ENCODE results near the gene FLVCR2.

Gene FLVCR2, protein sequence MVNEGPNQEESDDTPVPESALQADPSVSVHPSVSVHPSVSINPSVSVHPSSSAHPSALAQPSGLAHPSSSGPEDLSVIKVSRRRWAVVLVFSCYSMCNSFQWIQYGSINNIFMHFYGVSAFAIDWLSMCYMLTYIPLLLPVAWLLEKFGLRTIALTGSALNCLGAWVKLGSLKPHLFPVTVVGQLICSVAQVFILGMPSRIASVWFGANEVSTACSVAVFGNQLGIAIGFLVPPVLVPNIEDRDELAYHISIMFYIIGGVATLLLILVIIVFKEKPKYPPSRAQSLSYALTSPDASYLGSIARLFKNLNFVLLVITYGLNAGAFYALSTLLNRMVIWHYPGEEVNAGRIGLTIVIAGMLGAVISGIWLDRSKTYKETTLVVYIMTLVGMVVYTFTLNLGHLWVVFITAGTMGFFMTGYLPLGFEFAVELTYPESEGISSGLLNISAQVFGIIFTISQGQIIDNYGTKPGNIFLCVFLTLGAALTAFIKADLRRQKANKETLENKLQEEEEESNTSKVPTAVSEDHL

DNA sequence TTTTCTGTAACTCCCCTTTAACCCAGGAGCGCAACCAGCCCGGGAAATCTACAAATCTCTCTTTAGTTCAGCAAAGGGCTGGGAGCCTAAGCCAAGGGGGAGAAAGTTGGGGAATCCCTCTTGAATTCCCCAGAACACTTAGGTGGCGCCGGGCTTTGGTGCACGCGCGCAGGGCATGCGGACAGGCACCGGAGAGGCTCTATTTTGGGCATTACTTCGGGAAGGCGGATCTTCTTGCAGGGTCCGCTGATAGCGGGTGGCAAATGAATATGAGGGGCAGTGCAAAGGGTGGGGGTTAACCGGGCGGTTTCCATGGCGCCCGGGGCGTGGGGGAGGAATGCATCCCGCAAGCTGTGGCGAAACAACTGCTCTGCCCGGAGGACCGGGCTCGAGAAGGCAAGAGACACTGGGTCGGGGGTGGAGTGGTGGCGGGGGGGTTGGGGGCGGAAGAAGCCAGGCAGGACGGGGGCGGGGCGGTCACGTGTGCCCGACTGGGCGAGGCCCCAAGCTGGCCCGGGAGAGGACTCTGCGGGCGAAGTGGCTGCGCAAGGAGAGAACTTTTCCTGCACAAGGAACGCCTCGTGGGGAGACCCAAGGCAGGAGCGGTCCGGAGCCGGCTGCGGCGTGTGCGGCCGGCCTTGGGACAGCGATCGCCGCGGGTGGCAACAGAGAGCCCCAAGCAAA lies at the start of gene FLVCR2:
TSS of gene FLVCR2 (plus strand) at position 519 of the 684 bp plus-strand sequence. CDS start 353 bp downstream, outside the sequence.
- H3K9me3 ChIP-seq (ENCODE audit: low read depth, low read length): no peaks in the 10 kb centered on the region
- H3K27ac ChIP-seq: no peak within 1 kb of the TSS
- no peaks in the 10 kb centered on the region for H3K36me3 ChIP-seq (ENCODE audit: insufficient read depth, low read length)
- no peak for TF ChIP-seq FOXP2 (optimal IDR thresholded peaks at IDR 0.05; ENCODE audit: control extremely low read depth, extremely low read length, insufficient read depth)
- no peak for TF ChIP-seq EZH2 (IDR thresholded peaks at IDR 0.05)
- TF ChIP-seq POLR2AphosphoS5 (IDR thresholded peaks at IDR 0.05; ENCODE audit: borderline replicate concordance, low read depth, low read length): no peak
- no peak for DNase-seq (ENCODE audit: low read depth, low spot score)
- no peak within 1 kb of the TSS for H3K9ac ChIP-seq (ENCODE audit: insufficient read length)
- H3K4me3 ChIP-seq: no peak within 1 kb of the TSS

DNA sequence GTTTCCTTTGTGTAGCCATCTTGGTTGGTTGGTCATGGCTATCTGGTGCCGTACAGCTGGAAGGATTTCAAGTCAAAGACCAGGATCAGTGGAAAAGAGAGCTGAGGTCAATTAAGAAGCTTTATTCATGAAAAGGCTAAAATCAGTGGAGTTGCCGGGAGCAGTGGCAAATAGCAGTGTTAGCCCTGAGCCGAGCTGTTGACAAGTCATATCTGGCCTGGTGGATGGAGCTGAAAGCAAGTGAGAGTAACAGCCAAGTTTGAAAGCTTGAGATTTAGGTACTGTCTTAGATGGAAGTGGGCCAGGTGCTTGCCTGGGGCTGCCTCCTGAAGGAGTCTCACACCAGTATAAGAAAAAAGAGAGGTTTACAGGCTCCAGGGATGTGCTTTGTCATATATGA lies 47.2 kb upstream of the FLVCR2 start:
- no peaks in the 10 kb centered on the region for H3K9me3 ChIP-seq (ENCODE audit: low read depth, low read length)
- no peak for TF ChIP-seq POLR2AphosphoS5 (IDR thresholded peaks at IDR 0.05; ENCODE audit: borderline replicate concordance, low read depth, low read length)
- TF ChIP-seq EZH2 (IDR thresholded peaks at IDR 0.05): no peak
- TF ChIP-seq FOXP2 (optimal IDR thresholded peaks at IDR 0.05; ENCODE audit: control extremely low read depth, extremely low read length, insufficient read depth): no peak
- no peak overlapping the region for H3K27ac ChIP-seq
- H3K4me3 ChIP-seq: no peak overlapping the region
- DNase-seq (ENCODE audit: low read depth, low spot score): no peak
- no peak overlapping the region for H3K9ac ChIP-seq (ENCODE audit: insufficient read length)
- no peaks in the 10 kb centered on the region for H3K36me3 ChIP-seq (ENCODE audit: insufficient read depth, low read length)

DNA sequence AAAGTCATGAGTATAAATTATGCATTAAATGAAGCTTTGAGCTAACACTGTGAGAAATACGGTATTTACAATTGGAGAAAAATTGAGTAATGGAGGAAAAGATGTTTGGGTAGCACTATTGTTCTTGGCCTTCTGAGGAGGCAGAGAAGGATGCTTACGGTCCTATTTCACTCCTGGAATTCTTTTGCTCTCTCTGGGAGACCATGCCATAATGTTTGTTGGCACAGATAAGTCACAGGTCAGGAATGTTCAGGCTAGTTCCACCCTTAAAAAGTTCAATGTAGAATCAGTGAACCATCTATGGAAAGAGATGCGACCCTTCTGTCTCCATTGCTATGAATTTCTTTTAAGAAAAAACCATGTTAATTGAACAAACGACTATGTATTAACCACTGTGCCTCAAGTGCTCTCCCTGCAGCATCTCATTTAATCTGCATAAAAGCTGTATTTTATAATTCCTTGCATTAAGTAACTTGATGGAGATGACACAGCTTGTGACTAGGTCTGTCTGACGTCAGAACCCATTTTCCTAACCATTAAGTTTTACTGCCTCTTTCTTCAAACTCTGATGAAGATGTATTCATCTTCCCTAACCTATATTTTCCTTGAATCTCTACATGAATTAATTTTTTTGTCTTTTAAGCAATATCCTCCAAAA lies 46.6 kb upstream of the FLVCR2 start:
- H3K9me3 ChIP-seq (ENCODE audit: low read depth, low read length): no peaks in the 10 kb centered on the region
- no peak for DNase-seq (ENCODE audit: low read depth, low spot score)
- no peak overlapping the region for H3K9ac ChIP-seq (ENCODE audit: insufficient read length)
- no peak overlapping the region for H3K27ac ChIP-seq
- TF ChIP-seq FOXP2 (optimal IDR thresholded peaks at IDR 0.05; ENCODE audit: control extremely low read depth, extremely low read length, insufficient read depth) (no peak), EZH2 (IDR thresholded peaks at IDR 0.05) (no peak), POLR2AphosphoS5 (IDR thresholded peaks at IDR 0.05; ENCODE audit: borderline replicate concordance, low read depth, low read length) (no peak)
- no peak overlapping the region for H3K4me3 ChIP-seq
- H3K36me3 ChIP-seq (ENCODE audit: insufficient read depth, low read length): no peaks in the 10 kb centered on the region

DNA sequence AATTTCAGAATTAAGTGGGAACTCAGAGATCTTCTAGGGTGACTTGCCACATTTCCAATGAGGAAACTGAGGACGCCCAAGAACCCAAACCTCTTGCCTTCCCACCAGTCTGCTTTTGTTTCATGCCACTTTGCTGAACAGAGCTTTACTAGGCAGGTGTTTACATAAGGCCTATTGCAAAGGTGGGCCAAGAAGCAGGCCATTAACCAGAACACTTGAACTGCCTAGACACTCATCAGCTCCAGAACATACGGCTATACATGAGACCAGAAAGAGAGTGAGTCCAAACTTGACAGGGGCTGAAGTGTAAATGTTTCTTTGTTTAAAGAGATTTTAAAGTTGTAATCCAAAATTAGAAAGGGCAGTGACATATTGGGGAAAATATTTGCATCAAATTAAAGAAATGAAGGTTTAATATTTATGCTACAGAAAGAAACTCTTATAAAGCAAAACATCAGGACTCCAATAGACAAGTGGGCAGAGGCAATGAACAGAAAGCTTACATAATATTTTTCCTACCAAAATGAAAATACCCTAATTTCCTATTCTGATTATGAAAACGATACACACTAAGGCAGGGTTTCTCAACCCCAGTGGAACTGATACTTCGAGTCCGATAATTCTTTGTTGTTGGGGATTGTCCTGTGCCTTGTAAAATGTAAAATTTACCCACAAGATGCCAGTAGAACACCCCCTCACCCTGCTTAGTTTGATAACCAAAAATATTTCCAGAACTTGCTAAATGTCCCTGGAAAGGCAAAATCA lies 44.4 kb upstream of the FLVCR2 start:
- Histone ChIP-seq H3K9ac (ENCODE audit: insufficient read length) (no peak overlapping the region), H3K36me3 (ENCODE audit: insufficient read depth, low read length) (no peaks in the 10 kb centered on the region), H3K4me3 (no peak overlapping the region), H3K27ac (no peak overlapping the region), H3K9me3 (ENCODE audit: low read depth, low read length) (no peaks in the 10 kb centered on the region)
- TF ChIP-seq EZH2 (IDR thresholded peaks at IDR 0.05) (no peak), FOXP2 (optimal IDR thresholded peaks at IDR 0.05; ENCODE audit: control extremely low read depth, extremely low read length, insufficient read depth) (no peak), POLR2AphosphoS5 (IDR thresholded peaks at IDR 0.05; ENCODE audit: borderline replicate concordance, low read depth, low read length) (no peak)
- no peak for DNase-seq (ENCODE audit: low read depth, low spot score)

DNA sequence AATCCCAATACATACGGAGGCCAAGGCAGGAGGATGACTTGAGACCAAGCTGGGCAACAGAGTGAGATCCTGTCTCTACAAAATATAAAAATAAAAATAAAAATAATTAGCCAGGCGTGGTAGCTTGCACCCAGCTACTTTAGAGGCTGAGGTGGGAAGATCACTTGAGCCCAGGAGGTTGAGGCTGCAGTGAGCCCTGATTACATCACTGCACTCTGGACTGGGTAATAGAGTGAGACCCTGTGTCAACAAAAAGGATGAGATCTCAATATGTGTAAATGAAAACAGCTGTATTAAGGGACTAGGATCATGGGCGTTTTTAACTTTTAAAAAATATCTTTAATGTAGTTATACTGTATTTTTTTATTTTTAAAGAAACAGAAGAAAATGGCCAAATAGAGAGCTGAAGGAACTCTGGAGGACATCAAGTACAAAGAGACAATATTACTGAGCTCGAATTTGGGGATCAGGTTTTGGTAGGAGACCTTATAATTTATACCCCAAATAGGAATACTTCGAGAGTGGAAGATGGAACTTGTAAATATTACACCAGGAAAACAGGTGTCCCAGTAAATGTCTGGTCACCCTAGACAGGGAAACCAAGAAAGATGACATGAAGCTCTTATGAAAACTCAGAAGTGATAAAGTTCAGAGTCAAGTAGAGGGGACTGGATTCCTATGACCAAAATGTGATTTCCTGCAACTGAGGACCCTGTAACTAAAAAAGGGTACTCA lies 43.1 kb upstream of the FLVCR2 start:
- TF ChIP-seq POLR2AphosphoS5 (IDR thresholded peaks at IDR 0.05; ENCODE audit: borderline replicate concordance, low read depth, low read length) (no peak), FOXP2 (optimal IDR thresholded peaks at IDR 0.05; ENCODE audit: control extremely low read depth, extremely low read length, insufficient read depth) (no peak), EZH2 (IDR thresholded peaks at IDR 0.05) (no peak)
- H3K27ac ChIP-seq: no peak overlapping the region
- no peak overlapping the region for H3K4me3 ChIP-seq
- DNase-seq (ENCODE audit: low read depth, low spot score): no peak
- H3K9me3 ChIP-seq (ENCODE audit: low read depth, low read length): no peaks in the 10 kb centered on the region
- no peaks in the 10 kb centered on the region for H3K36me3 ChIP-seq (ENCODE audit: insufficient read depth, low read length)
- no peak overlapping the region for H3K9ac ChIP-seq (ENCODE audit: insufficient read length)

DNA sequence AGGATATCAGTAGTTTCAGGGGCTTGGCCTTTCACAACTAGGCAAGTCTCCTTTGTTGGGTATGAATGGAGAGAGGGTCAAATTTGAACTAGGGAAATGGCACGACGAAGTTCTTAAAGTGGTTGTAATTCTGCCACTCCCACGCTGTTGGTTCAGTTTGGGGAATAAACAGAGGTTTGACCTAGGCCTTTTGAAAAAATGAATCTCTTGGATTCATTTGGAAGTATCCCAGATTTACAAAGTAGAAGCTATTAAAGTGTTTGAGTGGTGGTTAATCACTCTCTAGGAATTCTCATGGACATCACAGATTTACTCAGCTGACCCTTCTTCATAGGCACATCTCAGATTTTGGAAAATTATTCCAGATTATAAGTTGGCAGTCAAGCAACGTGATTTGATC lies 41.3 kb upstream of the FLVCR2 start:
- H3K9ac ChIP-seq (ENCODE audit: insufficient read length): no peak overlapping the region
- DNase-seq (ENCODE audit: low read depth, low spot score): no peak
- TF ChIP-seq FOXP2 (optimal IDR thresholded peaks at IDR 0.05; ENCODE audit: control extremely low read depth, extremely low read length, insufficient read depth): no peak
- TF ChIP-seq EZH2 (IDR thresholded peaks at IDR 0.05): no peak
- H3K4me3 ChIP-seq: no peak overlapping the region
- no peaks in the 10 kb centered on the region for H3K36me3 ChIP-seq (ENCODE audit: insufficient read depth, low read length)
- H3K27ac ChIP-seq: no peak overlapping the region
- no peaks in the 10 kb centered on the region for H3K9me3 ChIP-seq (ENCODE audit: low read depth, low read length)

DNA sequence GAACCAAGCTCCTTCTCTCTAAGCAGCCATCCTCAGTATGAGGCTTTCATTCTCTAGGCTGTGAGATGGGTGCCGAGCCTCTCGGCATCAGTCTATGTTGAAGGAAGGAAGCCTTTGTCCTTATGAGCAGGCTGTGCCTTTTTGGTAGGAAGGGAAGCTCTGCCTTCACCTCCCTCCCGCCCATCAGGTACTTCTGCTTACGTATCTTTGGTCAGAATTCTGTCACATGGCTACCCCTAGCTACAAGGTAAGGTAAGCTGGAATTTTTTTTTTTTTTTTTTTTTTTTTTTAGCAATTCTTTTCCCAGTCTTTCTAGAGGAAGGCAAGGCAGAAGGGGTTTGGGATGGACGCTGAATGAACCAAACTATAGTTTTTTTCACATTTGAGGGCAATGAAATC lies 39.3 kb upstream of the FLVCR2 start:
- TF ChIP-seq FOXP2 (optimal IDR thresholded peaks at IDR 0.05; ENCODE audit: control extremely low read depth, extremely low read length, insufficient read depth) (no peak), POLR2AphosphoS5 (IDR thresholded peaks at IDR 0.05; ENCODE audit: borderline replicate concordance, low read depth, low read length) (no peak), EZH2 (IDR thresholded peaks at IDR 0.05) (no peak)
- no peak overlapping the region for H3K9ac ChIP-seq (ENCODE audit: insufficient read length)
- no peaks in the 10 kb centered on the region for H3K9me3 ChIP-seq (ENCODE audit: low read depth, low read length)
- DNase-seq (ENCODE audit: low read depth, low spot score): no peak
- H3K4me3 ChIP-seq: no peak overlapping the region
- H3K36me3 ChIP-seq (ENCODE audit: insufficient read depth, low read length): no peaks in the 10 kb centered on the region
- H3K27ac ChIP-seq: no peak overlapping the region

Data from SK-N-MC (cell line).